ENCODE results near the gene TSR1.

The TSR1 gene

DNA sequence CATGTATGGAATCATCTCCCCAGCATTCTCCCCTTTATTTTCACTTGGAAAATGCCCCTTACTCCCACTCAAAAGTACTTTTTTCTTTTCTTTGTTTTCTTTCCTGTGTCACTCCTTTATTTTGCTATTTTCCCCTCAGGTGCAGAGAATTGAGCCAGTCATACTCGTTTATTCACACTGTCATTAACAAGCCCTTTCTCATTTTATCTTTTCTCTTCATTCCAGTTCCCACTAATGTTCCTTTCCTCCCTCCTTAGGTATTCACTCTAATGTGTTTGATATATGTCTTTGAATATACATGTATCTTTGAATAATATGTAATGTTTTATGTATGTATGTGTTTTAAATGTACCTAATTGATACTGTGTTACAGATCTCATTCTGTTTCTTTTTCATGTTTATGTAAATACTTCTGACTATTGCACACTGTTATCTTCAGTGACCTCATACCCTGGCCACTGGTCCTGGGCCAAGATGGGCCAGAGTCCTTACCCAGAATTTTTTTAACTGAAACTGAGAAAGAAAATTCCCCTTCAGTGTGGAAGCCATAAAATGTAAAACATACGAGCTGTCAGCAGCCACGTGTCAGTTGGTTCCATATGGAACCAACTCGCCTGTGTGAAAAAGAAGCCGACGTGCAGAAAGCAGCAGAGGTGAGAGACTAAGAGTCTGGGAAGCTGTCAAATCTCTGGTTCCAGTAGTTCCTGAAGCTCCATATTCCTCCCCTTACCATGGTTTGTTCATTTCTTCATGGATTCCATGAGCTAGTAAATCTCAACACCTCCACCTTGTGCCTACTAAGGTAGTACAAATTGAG is 26.7 kb downstream of the TSR1 start:
- H3K27ac ChIP-seq, result no peak overlapping the region
- DNase-seq, result no peak
- H3K36me3 ChIP-seq (replicated peaks), result no peaks in the 10 kb centered on the region
- in situ Hi-C loops (cut with HindIII; ENCODE audit: low pct_ligation_motif_present, low sequenced_read_pairs), result no loop called here
- H3K4me3 ChIP-seq (ENCODE audit: low read depth, low read length), result no peak overlapping the region
- H3K27me3 ChIP-seq (replicated peaks), result no peaks in the 10 kb centered on the region
- TF ChIP-seq, protein P1, sequence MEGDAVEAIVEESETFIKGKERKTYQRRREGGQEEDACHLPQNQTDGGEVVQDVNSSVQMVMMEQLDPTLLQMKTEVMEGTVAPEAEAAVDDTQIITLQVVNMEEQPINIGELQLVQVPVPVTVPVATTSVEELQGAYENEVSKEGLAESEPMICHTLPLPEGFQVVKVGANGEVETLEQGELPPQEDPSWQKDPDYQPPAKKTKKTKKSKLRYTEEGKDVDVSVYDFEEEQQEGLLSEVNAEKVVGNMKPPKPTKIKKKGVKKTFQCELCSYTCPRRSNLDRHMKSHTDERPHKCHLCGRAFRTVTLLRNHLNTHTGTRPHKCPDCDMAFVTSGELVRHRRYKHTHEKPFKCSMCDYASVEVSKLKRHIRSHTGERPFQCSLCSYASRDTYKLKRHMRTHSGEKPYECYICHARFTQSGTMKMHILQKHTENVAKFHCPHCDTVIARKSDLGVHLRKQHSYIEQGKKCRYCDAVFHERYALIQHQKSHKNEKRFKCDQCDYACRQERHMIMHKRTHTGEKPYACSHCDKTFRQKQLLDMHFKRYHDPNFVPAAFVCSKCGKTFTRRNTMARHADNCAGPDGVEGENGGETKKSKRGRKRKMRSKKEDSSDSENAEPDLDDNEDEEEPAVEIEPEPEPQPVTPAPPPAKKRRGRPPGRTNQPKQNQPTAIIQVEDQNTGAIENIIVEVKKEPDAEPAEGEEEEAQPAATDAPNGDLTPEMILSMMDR (IDR thresholded peaks at IDR 0.05; ENCODE audit: low read depth, low read length, missing control alignments), result no peak

DNA sequence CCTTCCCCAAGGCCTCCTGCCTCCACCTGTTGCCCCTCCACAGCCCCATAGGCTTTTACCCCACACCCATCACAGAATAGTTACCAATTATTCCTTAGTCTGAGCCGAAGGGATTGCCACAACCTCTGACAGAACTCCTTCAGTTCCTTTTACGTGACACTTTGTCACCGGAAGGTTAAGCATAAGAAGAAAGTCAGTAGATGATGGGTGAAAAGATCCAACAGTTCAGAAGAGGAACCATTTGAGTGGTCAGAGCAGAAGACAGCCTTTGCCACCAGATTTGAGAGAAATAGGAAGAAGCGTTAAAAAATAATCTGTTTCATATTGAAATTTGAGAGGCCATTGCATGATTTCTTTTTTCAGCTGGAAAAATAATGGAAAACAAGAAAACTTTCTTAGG is 31.3 kb downstream of the TSR1 start:
- DNase-seq, result no peak
- peaks cover 2% of the 10 kb centered on the region for H3K36me3 ChIP-seq (replicated peaks)
- TF ChIP-seq, protein P1 (IDR thresholded peaks at IDR 0.05; ENCODE audit: low read depth, low read length, missing control alignments), result no peak

DNA sequence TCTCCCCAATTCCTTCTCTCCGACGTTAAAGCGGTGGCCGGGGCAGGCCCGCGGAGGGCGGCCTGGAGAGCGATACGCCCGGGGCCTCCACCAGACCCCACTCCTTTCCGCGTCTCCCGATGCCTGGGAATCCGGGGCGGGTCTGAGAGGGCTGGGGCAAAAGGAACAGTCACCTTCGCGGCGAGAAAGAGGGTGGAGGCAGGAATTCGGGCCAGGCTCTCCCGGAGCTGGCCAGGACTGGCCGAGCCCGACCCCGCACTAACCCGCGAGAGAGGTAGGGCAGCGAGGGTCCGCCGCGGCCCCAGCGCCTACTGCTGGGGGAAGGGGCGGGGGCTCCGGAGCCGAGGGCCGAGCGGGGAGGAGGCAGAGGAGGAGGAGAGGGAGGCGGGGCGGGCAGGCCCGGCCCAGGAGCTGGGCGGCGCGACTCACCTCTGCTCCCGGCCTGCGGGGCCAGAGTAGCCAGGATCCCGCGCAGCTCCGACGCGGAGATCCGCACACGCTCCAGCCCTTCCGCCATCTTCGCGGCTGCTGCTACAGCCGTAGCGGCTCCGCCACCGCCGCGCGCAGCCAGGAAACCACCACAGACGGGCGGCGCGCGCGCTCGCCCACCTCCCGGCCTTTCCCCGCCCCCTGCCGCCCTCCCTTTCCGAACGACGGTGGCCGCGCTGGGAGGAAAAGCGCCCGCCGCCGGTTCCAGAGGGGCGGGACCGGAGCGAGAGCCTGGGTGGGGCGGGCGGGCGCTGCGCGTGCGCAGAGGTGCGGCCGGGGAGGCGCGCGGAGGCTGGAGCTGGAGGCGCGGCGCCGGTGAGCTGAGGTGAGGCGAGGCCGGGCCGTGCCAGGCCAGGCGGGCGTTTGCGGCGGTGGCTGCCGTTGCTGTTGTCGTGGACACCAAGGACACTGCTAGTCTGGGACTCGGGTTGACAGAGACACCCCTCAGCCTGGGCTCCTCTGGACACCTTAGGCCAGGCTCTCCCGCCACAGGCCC is 32.8 kb downstream of the TSR1 start, which contains the start of the genes SMG6 and SRR:
TSS of gene SMG6 (minus strand) at position 582 of the 985 bp plus-strand sequence. CDS start at position 517, 65 bp downstream.
TSS of gene SRR (plus strand) at position 747 of the 985 bp plus-strand sequence. CDS start 11,611 bp downstream, outside the sequence.
- no peaks in the 10 kb centered on the region for H3K27me3 ChIP-seq (replicated peaks)
- peak within 1 kb of the TSS; percentile 80 for H3K27ac ChIP-seq
- TF ChIP-seq, protein P1 (IDR thresholded peaks at IDR 0.05; ENCODE audit: low read depth, low read length, missing control alignments), result no peak
- in situ Hi-C loops (cut with HindIII; ENCODE audit: low pct_ligation_motif_present, low sequenced_read_pairs), result no loop called here
- peak within 1 kb of the TSS; percentile 85 for H3K4me3 ChIP-seq (ENCODE audit: low read depth, low read length)
- peaks cover 14% of the 10 kb centered on the region for H3K36me3 ChIP-seq (replicated peaks)
- DNase-seq, result peak; percentile 73

More for the DNA sequence above, 31.3 kb downstream of the TSR1 start:
- no peaks in the 10 kb centered on the region for H3K27me3 ChIP-seq (replicated peaks)
- H3K4me3 ChIP-seq (ENCODE audit: low read depth, low read length), result no peak overlapping the region
- in situ Hi-C loops (cut with HindIII; ENCODE audit: low pct_ligation_motif_present, low sequenced_read_pairs), result no loop called here
- H3K27ac ChIP-seq, result no peak overlapping the region

DNA sequence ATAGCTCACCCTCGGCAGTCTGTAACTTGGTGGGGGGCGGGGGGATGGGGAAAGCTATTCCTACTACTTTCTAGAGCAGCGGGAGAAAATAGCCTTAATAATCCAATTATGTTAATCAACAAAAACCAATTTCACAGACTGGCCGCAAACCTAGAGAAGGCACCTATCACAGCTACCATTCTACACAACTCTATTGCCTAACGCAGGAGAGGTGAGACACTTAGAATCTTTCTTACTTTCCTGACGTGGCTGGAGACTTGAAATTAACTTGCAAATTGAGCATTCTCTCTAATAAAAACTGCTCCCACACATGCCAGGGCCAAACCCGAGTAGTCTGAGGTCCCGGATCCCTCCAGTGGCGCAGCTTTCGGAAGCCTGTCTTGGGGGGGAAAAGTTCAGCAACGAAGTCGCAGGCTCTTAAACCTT is 33.5 kb downstream of the TSR1 start:
- no peak for DNase-seq
- TF ChIP-seq, protein P1 (IDR thresholded peaks at IDR 0.05; ENCODE audit: low read depth, low read length, missing control alignments), result no peak
- H3K27ac ChIP-seq, result peak overlapping the region; percentile 80
- H3K36me3 ChIP-seq (replicated peaks), result peaks cover 15% of the 10 kb centered on the region
- H3K4me3 ChIP-seq (ENCODE audit: low read depth, low read length), result peak overlapping the region; percentile 85
- no peaks in the 10 kb centered on the region for H3K27me3 ChIP-seq (replicated peaks)
- in situ Hi-C loops (cut with HindIII; ENCODE audit: low pct_ligation_motif_present, low sequenced_read_pairs), result no loop called here

DNA sequence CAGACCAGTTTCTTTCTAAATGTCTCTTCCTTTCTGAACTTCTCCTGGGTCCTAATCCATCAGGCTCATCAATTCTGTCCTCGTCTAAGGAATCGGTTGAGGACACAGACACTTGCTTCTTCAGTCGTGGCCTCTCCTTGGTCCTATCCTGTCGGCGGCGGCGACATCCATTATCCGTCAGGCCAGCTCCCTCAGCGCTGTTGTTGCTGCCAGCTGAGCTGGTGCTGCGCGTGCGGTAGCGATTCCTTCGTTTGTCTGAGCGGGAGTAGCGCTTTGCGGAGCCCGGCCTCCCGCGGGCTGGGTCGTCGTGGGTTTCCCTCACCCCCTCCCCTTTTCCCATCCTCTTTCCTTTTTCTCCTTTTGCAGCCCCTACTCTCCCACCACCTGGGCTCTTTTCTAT is 36.5 kb downstream of the TSR1 start:
- no peak overlapping the region for H3K4me3 ChIP-seq (ENCODE audit: low read depth, low read length)
- TF ChIP-seq, protein P1 (IDR thresholded peaks at IDR 0.05; ENCODE audit: low read depth, low read length, missing control alignments), result no peak
- in situ Hi-C loops (cut with HindIII; ENCODE audit: low pct_ligation_motif_present, low sequenced_read_pairs), result no loop called here
- no peak for DNase-seq
- no peak overlapping the region for H3K27ac ChIP-seq
- H3K36me3 ChIP-seq (replicated peaks), result peaks cover 29% of the 10 kb centered on the region
- no peaks in the 10 kb centered on the region for H3K27me3 ChIP-seq (replicated peaks)

Measured in brain microvascular endothelial cell (primary cell).